PC-3 (cell line): ENCODE data around the gene TNK2. TPM values are rescaled to one million over a fixed set of nuclear protein-coding genes. Genes with fewer than 3 reads are reported as not detected.

Source experiments
- ATAC-seq: fragments of 200-7000 bp; cut with Tn5 transposase; 2 replicates; pipeline ENCODE4 v1.9.1; 2020; ENCODE audit warnings: mild to moderate bottlenecking, moderate library complexity
- BruUV-seq: library from RNA; stranded (reverse); fragments of 400-500 nt; replicated peaks from 2 replicates; lab custom pipeline; 2021; lab: Mats Ljungman, UMichigan
- CTCF ChIA-PET: fragments of 300-600 bp; sonication (Branson Sonifier 250); formaldehyde crosslinking; loops from one replicate; lab custom pipeline; 2022; ENCODE audit warnings: antibody characterized with exemption; lab: Charles Lee
- POLR2A ChIA-PET: fragments of 300-600 bp; sonication (Branson Sonifier 250); formaldehyde crosslinking; loops from one replicate; lab custom pipeline; 2022; ENCODE audit warnings: antibody characterized with exemption; ENCODE audit not compliant: unreplicated experiment; lab: Charles Lee
- DNase-seq: peaks from one replicate; pipeline ENCODE4 v3.0.0-alpha.2; 2015
- H2AFZ ChIP-seq: fragments of 300-600 bp; sonication (generic); 2 replicates; pipeline ENCODE4 v1.6.0; 2016; ENCODE audit warnings: antibody characterized with exemption, low read length
- H3F3A ChIP-seq: fragments of 300-600 bp; sonication (generic); one replicate; pipeline ENCODE4 v1.6.0; 2017; ENCODE audit warnings: antibody characterized with exemption, low read length, control low read depth, mild to moderate bottlenecking; ENCODE audit not compliant: unreplicated experiment
- H3K27ac ChIP-seq: fragments of 300-600 bp; sonication (generic); 2 replicates; pipeline ENCODE4 v1.5.1; 2016; ENCODE audit warnings: mild to moderate bottlenecking, low read length
- H3K27me3 ChIP-seq: fragments of 300-600 bp; sonication (generic); 2 replicates; pipeline ENCODE4 v1.6.1; 2016; ENCODE audit warnings: low read length, mixed read lengths
- H3K36me3 ChIP-seq: fragments of 300-600 bp; sonication (generic); 2 replicates; pipeline ENCODE4 v1.6.1; 2016; ENCODE audit warnings: low read depth, mixed run types, low read length, mixed read lengths
- H3K4me1 ChIP-seq: fragments of 300-600 bp; sonication (generic); 2 replicates; pipeline ENCODE4 v1.5.1; 2016; ENCODE audit warnings: low read length; ENCODE audit not compliant: insufficient read depth
- H3K4me2 ChIP-seq: fragments of 300-600 bp; sonication (generic); 2 replicates; pipeline ENCODE4 v1.6.0; 2016; ENCODE audit warnings: low read length
- H3K4me3 ChIP-seq: fragments of 300-600 bp; sonication (generic); 2 replicates; pipeline ENCODE4 v1.5.1; 2016; ENCODE audit warnings: mild to moderate bottlenecking, low read length, mixed read lengths
- H3K79me2 ChIP-seq: fragments of 300-600 bp; sonication (generic); 2 replicates; pipeline ENCODE4 v1.6.1; 2017; ENCODE audit warnings: low read length, mixed read lengths
- H3K9ac ChIP-seq: fragments of 300-600 bp; sonication (generic); 2 replicates; pipeline ENCODE4 v1.6.0; 2016; ENCODE audit warnings: mild to moderate bottlenecking, low read length
- H3K9me2 ChIP-seq: fragments of 300-600 bp; sonication (generic); replicated peaks from 2 replicates; pipeline ENCODE4 v1.6.1; 2016; ENCODE audit warnings: mixed run types, low read length, mixed read lengths
- H3K9me3 ChIP-seq: fragments of 300-600 bp; sonication (generic); 2 replicates; pipeline ENCODE4 v1.6.1; 2016; ENCODE audit warnings: low read length, mixed read lengths
- H4K20me1 ChIP-seq: fragments of 300-600 bp; sonication (generic); 2 replicates; pipeline ENCODE4 v1.6.1; 2016; ENCODE audit warnings: low read length, mixed read lengths
- EZH2 ChIP-seq: fragments of 300-600 bp; sonication (generic); IDR thresholded peaks from one replicate; pipeline ENCODE4 v1.6.1; 2017; ENCODE audit warnings: antibody characterized with exemption, mild to moderate bottlenecking, low read length; ENCODE audit not compliant: unreplicated experiment
- EZH2phosphoT487 ChIP-seq: fragments of 300-600 bp; sonication (generic); IDR thresholded peaks from 2 replicates; pipeline ENCODE4 v1.6.1; 2018; ENCODE audit warnings: mild to moderate bottlenecking, antibody characterized with exemption, low read length, borderline replicate concordance
- intact Hi-C: fragments of 100-400 bp; cut with micrococcal nuclease; formaldehyde crosslinking; loops from 2 replicates; pipeline ENCODE4 v1.9.0; 2023
- total RNA-seq: library from RNA; depleted of rRNA; stranded (reverse); fragments of >200 nt; gene quantifications from 2 replicates; pipeline ENCODE4 v1.2.3, GENCODE V29; 2014
- TF ChIP-seq, protein P1 (sequence below): fragments of 300-600 bp; sonication (generic); conservative IDR thresholded peaks from 2 replicates; pipeline ENCODE4 v1.5.1; 2017; ENCODE audit warnings: antibody characterized with exemption, low read depth, mild to moderate bottlenecking, low read length

The TNK2 gene
- total RNA-seq, 1 experiment from 2014 or later, result 49.3 TPM

DNA sequence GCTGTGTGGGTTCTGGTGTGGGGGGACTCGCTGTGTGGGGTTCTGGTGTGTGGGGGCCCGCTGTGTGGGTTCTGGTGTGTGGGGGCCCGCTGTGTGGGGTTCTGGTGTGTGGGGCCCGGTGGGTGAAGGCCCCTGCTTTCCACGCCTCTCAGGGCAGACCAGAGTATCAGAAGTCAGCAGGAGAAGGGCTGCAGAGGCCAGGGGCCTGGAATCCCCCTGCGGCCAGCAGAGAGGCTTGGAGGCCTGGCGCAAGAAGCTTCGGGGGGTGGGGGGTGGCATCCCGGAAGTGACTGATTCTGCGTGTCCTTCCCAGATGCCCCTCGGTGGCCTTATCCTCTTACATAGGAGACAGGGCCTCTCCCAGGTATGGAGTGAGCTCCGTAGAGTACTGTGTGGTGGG, 37.4 kb downstream of the TNK2 start:
- no TSS peak for BruUV-seq
- intact Hi-C loops, result loop anchor here (2.0 kb wide), 1 partner anchor 24 kb away; no protein-coding TSS in a partner anchor
- H3F3A ChIP-seq, result no peaks in the 10 kb centered on the region
- H3K4me1 ChIP-seq, result peaks cover 30% of the 10 kb centered on the region
- TF ChIP-seq, protein P1, sequence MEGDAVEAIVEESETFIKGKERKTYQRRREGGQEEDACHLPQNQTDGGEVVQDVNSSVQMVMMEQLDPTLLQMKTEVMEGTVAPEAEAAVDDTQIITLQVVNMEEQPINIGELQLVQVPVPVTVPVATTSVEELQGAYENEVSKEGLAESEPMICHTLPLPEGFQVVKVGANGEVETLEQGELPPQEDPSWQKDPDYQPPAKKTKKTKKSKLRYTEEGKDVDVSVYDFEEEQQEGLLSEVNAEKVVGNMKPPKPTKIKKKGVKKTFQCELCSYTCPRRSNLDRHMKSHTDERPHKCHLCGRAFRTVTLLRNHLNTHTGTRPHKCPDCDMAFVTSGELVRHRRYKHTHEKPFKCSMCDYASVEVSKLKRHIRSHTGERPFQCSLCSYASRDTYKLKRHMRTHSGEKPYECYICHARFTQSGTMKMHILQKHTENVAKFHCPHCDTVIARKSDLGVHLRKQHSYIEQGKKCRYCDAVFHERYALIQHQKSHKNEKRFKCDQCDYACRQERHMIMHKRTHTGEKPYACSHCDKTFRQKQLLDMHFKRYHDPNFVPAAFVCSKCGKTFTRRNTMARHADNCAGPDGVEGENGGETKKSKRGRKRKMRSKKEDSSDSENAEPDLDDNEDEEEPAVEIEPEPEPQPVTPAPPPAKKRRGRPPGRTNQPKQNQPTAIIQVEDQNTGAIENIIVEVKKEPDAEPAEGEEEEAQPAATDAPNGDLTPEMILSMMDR, result no peak
- TF ChIP-seq EZH2 (no peak), EZH2phosphoT487 (no peak)
- no peaks in the 10 kb centered on the region for H3K9me3 ChIP-seq
- no peaks in the 10 kb centered on the region for H3K9me2 ChIP-seq
- H3K27ac ChIP-seq, result peak overlapping the region; percentile 94
- H3K79me2 ChIP-seq, result peaks cover 29% of the 10 kb centered on the region
- peak overlapping the region; percentile 36; the same call in 1 of the 2 replicates for H3K4me3 ChIP-seq
- no peaks in the 10 kb centered on the region for H3K27me3 ChIP-seq
- H3K9ac ChIP-seq, result peak overlapping the region; percentile 87
- DNase-seq (no peak), ATAC-seq (peak; percentile 5)
- ChIA-PET POLR2A (no interaction called here), CTCF (interaction anchor here (1.5 kb wide), 1 partner anchor 8 kb away, joined by 6 read pairs; no protein-coding TSS in a partner anchor)
- peak overlapping the region; percentile 75 for H3K4me2 ChIP-seq
- no peak overlapping the region for H2AFZ ChIP-seq
- no peaks in the 10 kb centered on the region for H4K20me1 ChIP-seq
- H3K36me3 ChIP-seq, result peaks cover 24% of the 10 kb centered on the region

DNA sequence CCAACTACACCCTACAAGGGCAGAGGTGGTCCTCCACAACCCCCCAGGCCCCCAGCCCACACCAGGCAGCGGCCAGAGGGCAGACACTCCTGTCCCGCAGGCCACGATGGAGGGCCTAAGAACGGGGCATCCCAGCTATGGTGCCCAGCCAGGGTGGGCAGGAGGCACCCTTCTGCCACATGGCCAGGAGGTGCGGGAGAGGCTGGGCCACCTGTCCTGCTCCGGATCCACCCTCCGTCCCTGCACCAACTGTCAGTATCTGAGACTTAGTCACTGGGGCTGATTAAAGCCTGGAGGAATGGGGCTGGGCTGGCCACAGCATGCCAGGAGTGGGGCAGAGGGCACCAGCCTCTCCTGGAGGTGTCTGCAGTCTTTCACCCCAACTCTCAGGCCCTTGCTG, 37.9 kb downstream of the TNK2 start:
- Histone ChIP-seq H4K20me1 (no peaks in the 10 kb centered on the region), H3K36me3 (peaks cover 24% of the 10 kb centered on the region), H3K4me2 (peak overlapping the region; percentile 75), H2AFZ (0 out of 2 replicates have a peak overlapping the region, but pooled peaks have one; percentile 15), H3F3A (no peaks in the 10 kb centered on the region), H3K9me2 (no peaks in the 10 kb centered on the region), H3K27me3 (no peaks in the 10 kb centered on the region), H3K4me3 (peak overlapping the region; percentile 36; the same call in 1 of the 2 replicates), H3K27ac (peak overlapping the region; percentile 94), H3K79me2 (peaks cover 24% of the 10 kb centered on the region), H3K9ac (peak overlapping the region; percentile 87), H3K9me3 (no peaks in the 10 kb centered on the region), H3K4me1 (peaks cover 28% of the 10 kb centered on the region)
- BruUV-seq, result no TSS peak
- TF ChIP-seq EZH2phosphoT487, result no peak
- no peak for TF ChIP-seq EZH2
- TF ChIP-seq, protein P1, result no peak
- DNase-seq, result peak; percentile 94
- intact Hi-C loops, result loop anchor here (2.0 kb wide), 1 partner anchor 24 kb away; no protein-coding TSS in a partner anchor
- peak; percentile 98 for ATAC-seq
- CTCF ChIA-PET, result no interaction called here
- POLR2A ChIA-PET, result no interaction called here

DNA sequence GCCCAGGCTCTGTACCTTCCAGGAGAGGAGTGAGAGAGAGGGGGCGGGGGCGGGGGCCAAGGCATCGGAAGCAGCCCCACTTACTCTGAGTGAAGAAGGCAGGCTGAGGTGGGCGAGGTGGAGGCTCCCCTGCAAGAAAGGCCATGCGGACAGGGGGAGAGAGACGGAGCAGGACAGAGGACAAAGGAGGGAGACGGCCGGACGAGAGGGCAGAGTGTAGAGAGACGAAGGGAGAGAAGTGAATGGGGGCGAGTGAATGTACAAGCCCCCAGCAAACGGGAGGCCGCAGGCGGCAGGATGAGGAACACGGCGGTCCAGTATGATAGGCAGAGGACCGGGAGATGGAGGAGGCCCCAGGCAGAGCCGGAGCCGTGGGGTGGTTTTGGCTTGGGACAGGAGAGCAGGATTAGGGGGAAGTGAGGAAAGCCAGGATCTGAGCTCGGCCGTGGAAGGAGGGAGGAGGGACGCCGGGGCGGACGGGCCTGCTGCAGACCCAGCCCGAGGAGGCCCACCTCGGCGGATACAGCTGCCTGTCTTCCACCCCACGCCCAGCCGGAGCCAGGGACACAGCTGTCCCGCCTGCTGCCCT, 38.8 kb downstream of the TNK2 start:
- H3K9ac ChIP-seq, result peak overlapping the region; percentile 87
- CTCF ChIA-PET, result no interaction called here
- no peaks in the 10 kb centered on the region for H3K27me3 ChIP-seq
- H2AFZ ChIP-seq, result no peak overlapping the region
- no peaks in the 10 kb centered on the region for H3K9me3 ChIP-seq
- no peaks in the 10 kb centered on the region for H4K20me1 ChIP-seq
- ATAC-seq, result no peak
- H3K79me2 ChIP-seq, result peaks cover 22% of the 10 kb centered on the region
- intact Hi-C loops, result loop anchor here (2.0 kb wide), 1 partner anchor 25 kb away; no protein-coding TSS in a partner anchor
- H3K36me3 ChIP-seq, result peaks cover 24% of the 10 kb centered on the region
- no peak for DNase-seq
- H3K4me1 ChIP-seq, result peaks cover 28% of the 10 kb centered on the region
- peak overlapping the region; percentile 94 for H3K27ac ChIP-seq
- H3K4me3 ChIP-seq, result no peak overlapping the region
- H3F3A ChIP-seq, result no peaks in the 10 kb centered on the region
- POLR2A ChIA-PET, result no interaction called here
- H3K9me2 ChIP-seq, result no peaks in the 10 kb centered on the region
- BruUV-seq, result no TSS peak
- 0 out of 2 replicates have a peak overlapping the region, but pooled peaks have one; percentile 75 for H3K4me2 ChIP-seq
- TF ChIP-seq EZH2phosphoT487, result no peak
- no peak for TF ChIP-seq EZH2
- TF ChIP-seq, protein P1, result no peak
